Upper lobe of right lung (tissue), 1 donor: ENCODE results near the gene RALGPS1. TPM values are rescaled to one million over a fixed set of nuclear protein-coding genes. Genes with fewer than 3 reads are reported as not detected.

ENCODE experiments used
- ATAC-seq: fragments of 200-7000 bp; cut with Tn5 transposase; one replicate; pipeline ENCODE4 v1.9.1; 2020; ENCODE audit warnings: mild to moderate bottlenecking, moderate library complexity
- DNase-seq: peaks from one replicate; pipeline ENCODE4 v3.0.0-alpha.2; 2020
- H3K27ac ChIP-seq: fragments of 200-600 bp; one replicate; pipeline ENCODE4 v1.8.0; 2022
- H3K27me3 ChIP-seq: fragments of 200-600 bp; one replicate; pipeline ENCODE4 v1.8.0; 2022; ENCODE audit warnings: mild to moderate bottlenecking
- H3K36me3 ChIP-seq: fragments of 200-600 bp; one replicate; pipeline ENCODE4 v1.8.0; 2022
- H3K4me1 ChIP-seq: fragments of 200-600 bp; one replicate; pipeline ENCODE4 v1.8.0; 2022
- H3K4me3 ChIP-seq: fragments of 200-600 bp; one replicate; pipeline ENCODE4 v1.8.0; 2022; ENCODE audit warnings: mild to moderate bottlenecking
- H3K9me3 ChIP-seq: fragments of 200-600 bp; one replicate; pipeline ENCODE4 v1.8.0; 2022
- intact Hi-C: fragments of 100-400 bp; cut with DNase I; formaldehyde crosslinking; loops from one replicate; pipeline ENCODE4 v1.11.0; 2022
- total RNA-seq: library from RNA; stranded (reverse); fragmentation: NEBNext Ultra II Directional; extraction: Animal tissue kit (Norgen Biotek cat#: 25700); gene quantifications from one replicate; pipeline ENCODE4 v1.2.1, GENCODE V29; 2021
- TF ChIP-seq, protein P1 (sequence below): fragments of 200-600 bp; IDR thresholded peaks from one replicate; pipeline ENCODE4 v1.8.0; 2022; ENCODE audit warnings: antibody characterized with exemption
- donor health status: DM: no; HTN: yes; CAD: no; lungs with severe emphysema.

RALGPS1 gene
- total RNA-seq, 1 donor from 2014 or later, result 15.9 TPM

GRCh38 chr9:126945682-126946081 lies 31.1 kb downstream of the RALGPS1 start:
- TF ChIP-seq, protein P1, sequence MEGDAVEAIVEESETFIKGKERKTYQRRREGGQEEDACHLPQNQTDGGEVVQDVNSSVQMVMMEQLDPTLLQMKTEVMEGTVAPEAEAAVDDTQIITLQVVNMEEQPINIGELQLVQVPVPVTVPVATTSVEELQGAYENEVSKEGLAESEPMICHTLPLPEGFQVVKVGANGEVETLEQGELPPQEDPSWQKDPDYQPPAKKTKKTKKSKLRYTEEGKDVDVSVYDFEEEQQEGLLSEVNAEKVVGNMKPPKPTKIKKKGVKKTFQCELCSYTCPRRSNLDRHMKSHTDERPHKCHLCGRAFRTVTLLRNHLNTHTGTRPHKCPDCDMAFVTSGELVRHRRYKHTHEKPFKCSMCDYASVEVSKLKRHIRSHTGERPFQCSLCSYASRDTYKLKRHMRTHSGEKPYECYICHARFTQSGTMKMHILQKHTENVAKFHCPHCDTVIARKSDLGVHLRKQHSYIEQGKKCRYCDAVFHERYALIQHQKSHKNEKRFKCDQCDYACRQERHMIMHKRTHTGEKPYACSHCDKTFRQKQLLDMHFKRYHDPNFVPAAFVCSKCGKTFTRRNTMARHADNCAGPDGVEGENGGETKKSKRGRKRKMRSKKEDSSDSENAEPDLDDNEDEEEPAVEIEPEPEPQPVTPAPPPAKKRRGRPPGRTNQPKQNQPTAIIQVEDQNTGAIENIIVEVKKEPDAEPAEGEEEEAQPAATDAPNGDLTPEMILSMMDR, result no peak
- no peak for ATAC-seq

GRCh38 chr9:126947529-126947928 lies 32.9 kb downstream of the RALGPS1 start:
- Histone ChIP-seq H3K27ac (no peak overlapping the region), H3K9me3 (no peaks in the 10 kb centered on the region), H3K4me1 (no peaks in the 10 kb centered on the region), H3K4me3 (no peak overlapping the region), H3K27me3 (no peaks in the 10 kb centered on the region), H3K36me3 (no peaks in the 10 kb centered on the region)
- intact Hi-C loops, result no loop called here
- ATAC-seq, result peak; percentile 37
- no peak for DNase-seq
- TF ChIP-seq, protein P1, result no peak

More at GRCh38 chr9:126945682-126946081, 31.1 kb downstream of the RALGPS1 start:
- H3K27ac ChIP-seq, result no peak overlapping the region
- H3K27me3 ChIP-seq, result no peaks in the 10 kb centered on the region
- intact Hi-C loops, result no loop called here
- no peak for DNase-seq
- no peaks in the 10 kb centered on the region for H3K9me3 ChIP-seq
- peaks cover 2% of the 10 kb centered on the region for H3K4me1 ChIP-seq
- no peaks in the 10 kb centered on the region for H3K36me3 ChIP-seq
- no peak overlapping the region for H3K4me3 ChIP-seq

DNA sequence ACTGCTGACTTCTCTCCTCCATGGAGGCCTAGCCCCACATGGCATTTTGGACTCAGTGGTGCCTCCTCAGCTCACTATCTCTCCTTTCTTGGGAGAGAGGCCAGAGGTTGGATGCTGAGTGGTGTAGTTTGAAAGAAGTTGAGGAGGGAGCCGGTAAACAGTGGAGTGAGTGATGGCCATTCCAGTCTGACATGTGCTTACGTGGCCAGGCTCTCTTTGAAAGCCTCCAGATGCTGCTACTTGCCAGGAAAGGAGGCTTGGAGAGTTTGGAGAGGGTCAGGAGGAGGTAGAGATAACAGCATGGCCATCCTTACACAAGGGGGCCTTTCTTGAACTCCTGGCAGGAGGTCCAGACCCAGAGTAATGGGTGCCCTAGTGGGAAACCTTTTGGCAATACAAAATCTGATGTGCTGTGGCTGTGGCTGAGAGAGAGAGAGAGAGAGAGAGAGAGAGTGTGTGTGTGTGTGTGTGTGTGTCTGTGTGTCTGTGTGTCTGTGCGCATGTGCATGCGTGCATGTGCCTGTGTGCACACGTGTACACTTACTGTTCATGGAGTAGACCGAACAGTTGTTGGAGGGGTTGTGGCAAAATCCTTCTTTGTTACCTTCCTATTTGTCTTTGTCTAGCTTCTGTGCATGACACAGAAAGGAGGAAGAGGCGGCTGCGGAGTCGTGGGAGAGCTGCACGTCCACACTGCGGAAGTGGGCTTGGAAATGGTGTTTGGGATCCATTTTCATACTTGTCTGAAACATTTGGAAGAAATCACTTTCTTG lies 37.8 kb downstream of the RALGPS1 start:
- ATAC-seq (peak; percentile 43), DNase-seq (no peak)
- intact Hi-C loops, result no loop called here
- TF ChIP-seq, protein P1, result no peak
- Histone ChIP-seq H3K36me3 (no peaks in the 10 kb centered on the region), H3K9me3 (no peaks in the 10 kb centered on the region), H3K27ac (no peak overlapping the region), H3K4me1 (no peaks in the 10 kb centered on the region), H3K4me3 (no peak overlapping the region), H3K27me3 (no peaks in the 10 kb centered on the region)

- H3K27me3 ChIP-seq, result no peaks in the 10 kb centered on the region
- ATAC-seq (no peak), DNase-seq (no peak)
- intact Hi-C loops, result no loop called here
- H3K36me3 ChIP-seq, result no peaks in the 10 kb centered on the region
- H3K27ac ChIP-seq, result no peak overlapping the region
- no peaks in the 10 kb centered on the region for H3K4me1 ChIP-seq
- H3K4me3 ChIP-seq, result no peak overlapping the region
- TF ChIP-seq, protein P1, result no peak
- no peaks in the 10 kb centered on the region for H3K9me3 ChIP-seq
Measured at GRCh38 chr9:126953041-126953809, 38.6 kb downstream of the RALGPS1 start.

GRCh38 chr9:126955811-126956210 lies 41.2 kb downstream of the RALGPS1 start:
- no peak for DNase-seq
- TF ChIP-seq, protein P1, result no peak
- Histone ChIP-seq H3K4me1 (no peaks in the 10 kb centered on the region), H3K27ac (no peak overlapping the region), H3K27me3 (no peaks in the 10 kb centered on the region), H3K4me3 (no peak overlapping the region), H3K36me3 (no peaks in the 10 kb centered on the region), H3K9me3 (no peaks in the 10 kb centered on the region)
- intact Hi-C loops, result no loop called here
- no peak for ATAC-seq
